NCI-H345 treated with DMSO at 0.1 percent for 48 hours (cell line): ENCODE data around the gene SHANK2.
"Not testable (repeated sequence)": the region's sequence is repeated elsewhere in the genome, so short reads cannot be mapped to it uniquely, and the experiment has no call there.

Source experiments
- DNase-seq: peaks from one replicate; lab custom pipeline; 2025; ENCODE audit not compliant: unreplicated experiment; lab: John Stamatoyannopoulos, UW

Gene SHANK2

GRCh38 chr11:71245601-71246391, 6.6 kb downstream of the SHANK2 start:
- DNase-seq, result no peak

GRCh38 chr11:71244116-71244810, 8.1 kb downstream of the SHANK2 start:
- DNase-seq, result no peak

DNA sequence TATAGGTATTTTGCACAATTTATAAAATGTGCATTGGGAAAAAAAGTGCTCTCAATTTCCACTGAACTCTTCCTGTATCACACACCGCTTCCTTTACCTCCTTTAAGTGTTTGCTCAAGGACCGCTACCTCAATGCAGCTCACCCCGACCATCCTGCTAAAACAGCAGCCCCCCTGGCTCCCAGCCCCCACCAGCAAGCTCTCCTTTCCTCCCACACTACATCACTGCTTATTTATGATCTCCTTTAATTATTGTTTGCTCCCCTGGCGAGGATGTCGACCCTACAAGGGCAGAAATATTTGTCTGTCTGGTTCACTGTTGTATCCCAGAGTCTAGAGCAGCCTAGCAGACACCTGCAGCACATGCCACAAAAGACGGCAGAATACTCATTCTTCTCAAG, 10.0 kb downstream of the SHANK2 start:
- DNase-seq, result no peak

- DNase-seq, result no peak
Measured at GRCh38 chr11:71241721-71242259, 10.6 kb downstream of the SHANK2 start.

- no peak for DNase-seq
Measured at GRCh38 chr11:71240865-71241691, 11.3 kb downstream of the SHANK2 start.

DNA sequence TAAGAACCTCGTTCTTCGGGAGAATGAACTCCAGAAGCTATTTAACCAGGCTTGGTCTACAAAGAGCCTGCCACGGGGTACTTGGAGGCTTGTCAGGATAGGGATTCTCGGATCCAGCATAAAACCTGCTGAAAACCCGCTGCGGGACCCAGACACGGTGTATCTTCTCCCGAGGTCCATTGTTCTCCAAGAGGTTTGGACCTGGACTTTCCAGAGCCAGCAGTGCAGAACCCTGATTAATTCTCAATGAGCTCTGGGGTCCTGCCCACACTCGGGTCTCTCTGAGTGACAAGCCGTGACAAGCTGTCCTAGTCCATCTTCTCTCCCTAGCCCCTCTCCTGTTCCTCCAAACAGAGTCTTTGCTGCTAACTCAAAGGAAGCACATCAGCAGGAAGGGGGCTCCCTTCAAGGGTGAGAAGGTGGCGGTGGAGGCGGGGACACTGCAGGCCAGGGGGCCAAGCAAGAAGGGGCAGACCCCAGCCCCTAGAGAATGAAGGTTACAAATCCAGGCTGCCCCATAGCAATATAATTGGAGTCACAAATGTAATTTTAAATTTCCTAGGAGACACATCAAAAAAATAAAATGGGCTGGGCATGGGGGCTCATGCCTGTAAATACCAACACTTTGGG, 12.2 kb downstream of the SHANK2 start:
- no peak for DNase-seq

DNA sequence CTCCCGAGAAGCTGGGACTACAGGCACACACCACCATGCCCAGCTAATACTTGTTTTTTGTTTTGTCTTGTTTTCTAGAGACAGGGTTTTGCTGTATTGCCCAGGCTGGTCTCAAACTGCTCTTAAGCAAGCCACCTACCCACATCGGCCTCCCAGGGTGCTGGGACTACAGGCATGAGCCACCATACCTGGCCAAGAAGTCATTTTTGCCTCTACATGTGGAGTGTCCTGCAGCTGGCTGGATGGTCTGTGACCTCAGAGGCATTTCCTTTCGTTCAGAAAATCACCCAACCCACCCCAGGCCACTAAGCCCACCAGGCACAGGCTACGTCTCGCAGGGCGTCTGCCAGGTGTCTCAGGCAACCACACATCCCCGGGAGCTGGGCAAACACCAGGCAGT, 12.8 kb downstream of the SHANK2 start:
- no peak for DNase-seq

- no peak for DNase-seq
Measured at GRCh38 chr11:71238941-71239340, 13.4 kb downstream of the SHANK2 start.

GRCh38 chr11:71238285-71238875, 14.0 kb downstream of the SHANK2 start:
- no peak for DNase-seq

DNA sequence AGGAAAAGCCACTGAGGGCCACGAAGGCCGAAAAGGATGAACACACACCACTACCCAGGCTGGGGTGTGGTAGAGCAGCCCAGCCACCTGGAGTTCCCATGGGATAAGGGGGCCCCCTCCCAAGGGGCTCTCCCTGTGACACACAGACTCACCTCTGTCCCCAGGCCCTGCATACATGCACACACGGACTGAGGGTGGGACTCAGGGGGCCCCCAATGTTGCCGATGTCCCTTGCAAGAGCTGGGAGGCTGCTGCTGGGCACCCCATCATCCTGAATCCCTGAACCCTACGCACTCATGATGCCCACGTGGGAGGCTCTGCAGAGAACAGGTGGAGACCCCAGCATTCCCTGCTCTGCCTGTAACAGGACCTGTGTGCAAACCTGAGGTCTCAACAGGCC, 14.5 kb downstream of the SHANK2 start:
- DNase-seq, result no peak

DNA sequence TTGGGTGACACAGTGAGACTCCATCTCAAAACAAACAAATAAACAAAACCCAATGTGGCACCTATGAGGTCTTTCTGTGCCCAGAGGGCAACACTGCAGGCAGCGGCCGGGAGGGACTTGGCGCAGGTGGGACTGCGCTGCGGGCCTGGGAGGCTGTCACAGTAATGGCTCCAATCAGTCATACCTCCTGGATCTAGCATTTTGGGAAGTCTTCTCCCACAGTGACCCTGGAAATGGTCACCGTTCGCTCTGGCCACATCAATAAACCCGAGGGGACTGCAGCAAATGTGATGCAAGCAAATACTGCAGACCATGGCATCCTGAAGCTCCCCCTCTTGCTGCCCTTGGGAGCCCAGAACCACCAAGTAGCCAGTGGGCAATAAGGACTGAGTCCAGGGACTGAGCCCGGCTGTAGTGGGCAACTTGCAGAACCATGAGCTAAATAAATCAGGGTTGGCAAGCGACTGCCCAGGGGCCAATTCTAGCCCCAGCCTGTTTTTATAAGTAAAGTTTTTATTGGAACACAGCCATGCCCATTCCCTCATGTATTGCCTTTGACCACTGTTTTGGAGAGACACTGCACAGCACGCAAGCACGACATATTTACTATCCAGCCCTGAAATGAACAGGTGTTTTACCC, 15.4 kb downstream of the SHANK2 start:
- no peak for DNase-seq

GRCh38 chr11:71235719-71236118, 16.7 kb downstream of the SHANK2 start:
- DNase-seq, result no peak

DNA sequence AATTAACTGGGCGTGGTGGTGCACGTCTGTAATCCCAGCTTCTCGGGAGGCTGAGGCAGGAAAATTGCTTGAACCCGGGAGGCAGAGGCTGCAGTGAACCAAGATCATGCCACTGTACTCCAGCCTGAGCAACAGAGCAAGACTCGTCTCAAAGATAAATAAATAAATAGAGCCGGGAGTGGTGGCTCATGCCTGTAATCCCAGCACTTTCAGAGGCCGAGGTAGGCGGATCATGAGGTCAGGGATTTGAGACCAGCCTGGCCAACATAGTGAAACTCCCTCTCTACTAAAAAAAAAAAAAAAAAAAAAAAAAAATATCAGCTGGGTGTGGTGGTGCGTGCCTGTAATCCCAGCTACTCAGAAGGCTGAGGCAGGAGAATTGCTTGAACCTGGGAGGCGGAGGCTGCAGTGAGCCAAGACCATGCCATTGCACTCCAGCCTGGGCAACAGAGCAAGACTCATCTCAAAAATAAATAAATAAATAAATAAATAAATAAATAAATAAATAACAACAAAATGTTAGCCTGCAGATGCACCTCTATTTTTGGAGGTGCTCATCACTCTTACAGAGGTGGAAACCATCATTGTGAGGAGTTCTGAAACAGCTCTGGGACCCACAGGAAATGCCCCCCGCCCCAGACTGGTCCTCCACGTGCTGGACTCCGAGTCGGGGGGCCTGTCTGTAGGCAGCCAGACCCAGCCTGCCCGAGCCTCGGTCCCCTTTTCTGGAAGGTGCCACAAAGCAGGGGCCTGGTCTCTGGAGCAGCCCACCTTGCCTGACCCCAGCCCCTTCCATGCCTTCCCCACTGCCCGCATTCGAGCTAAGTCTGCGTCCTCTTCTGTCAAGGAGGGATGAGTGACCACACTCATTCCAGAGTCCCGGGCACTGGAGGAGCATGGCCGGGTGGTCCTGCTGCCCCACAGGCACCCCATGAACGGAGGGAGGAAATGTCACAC, 18.2 kb downstream of the SHANK2 start:
- not testable (repeated sequence) for DNase-seq

DNA sequence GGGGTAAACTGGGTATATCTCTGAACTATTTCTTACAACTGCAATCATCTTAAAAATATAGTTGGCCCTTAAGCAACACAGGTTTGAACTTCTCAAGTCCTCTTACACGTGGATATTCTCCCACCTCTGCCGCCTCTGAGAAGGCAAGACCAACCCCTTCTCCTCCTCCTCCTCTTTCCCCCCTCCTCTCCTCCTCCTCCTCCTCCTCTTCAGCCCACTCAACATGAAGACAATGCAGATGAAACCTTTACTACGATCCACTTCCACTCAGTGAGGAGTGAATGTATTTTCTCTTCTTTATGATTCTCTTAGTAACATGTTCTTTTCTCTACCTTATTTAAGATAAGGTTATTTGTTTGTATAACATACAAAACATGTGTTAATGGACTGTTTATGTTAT, 20.0 kb downstream of the SHANK2 start:
- no peak for DNase-seq

DNA sequence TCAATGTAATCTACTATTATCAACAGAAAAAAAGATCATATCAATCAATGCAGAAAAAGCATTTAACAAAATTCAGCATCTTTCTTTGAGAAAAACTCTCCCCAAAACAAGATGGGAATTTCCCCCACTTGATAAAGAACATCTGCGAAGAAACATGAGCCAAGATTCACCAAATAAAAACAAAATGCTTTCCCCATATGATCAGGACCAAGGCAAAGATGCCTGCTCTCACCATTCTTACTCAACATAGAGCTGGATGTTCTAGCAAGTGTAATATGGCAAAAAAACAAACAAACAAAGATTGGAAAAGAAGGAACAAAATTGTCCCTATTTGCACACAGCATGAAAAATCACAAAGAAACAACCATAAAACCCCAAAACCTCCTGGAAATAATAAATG, 23.4 kb downstream of the SHANK2 start:
- DNase-seq, result no peak

- no peak for DNase-seq
Measured at GRCh38 chr11:71227058-71227659, 25.2 kb downstream of the SHANK2 start.

DNA sequence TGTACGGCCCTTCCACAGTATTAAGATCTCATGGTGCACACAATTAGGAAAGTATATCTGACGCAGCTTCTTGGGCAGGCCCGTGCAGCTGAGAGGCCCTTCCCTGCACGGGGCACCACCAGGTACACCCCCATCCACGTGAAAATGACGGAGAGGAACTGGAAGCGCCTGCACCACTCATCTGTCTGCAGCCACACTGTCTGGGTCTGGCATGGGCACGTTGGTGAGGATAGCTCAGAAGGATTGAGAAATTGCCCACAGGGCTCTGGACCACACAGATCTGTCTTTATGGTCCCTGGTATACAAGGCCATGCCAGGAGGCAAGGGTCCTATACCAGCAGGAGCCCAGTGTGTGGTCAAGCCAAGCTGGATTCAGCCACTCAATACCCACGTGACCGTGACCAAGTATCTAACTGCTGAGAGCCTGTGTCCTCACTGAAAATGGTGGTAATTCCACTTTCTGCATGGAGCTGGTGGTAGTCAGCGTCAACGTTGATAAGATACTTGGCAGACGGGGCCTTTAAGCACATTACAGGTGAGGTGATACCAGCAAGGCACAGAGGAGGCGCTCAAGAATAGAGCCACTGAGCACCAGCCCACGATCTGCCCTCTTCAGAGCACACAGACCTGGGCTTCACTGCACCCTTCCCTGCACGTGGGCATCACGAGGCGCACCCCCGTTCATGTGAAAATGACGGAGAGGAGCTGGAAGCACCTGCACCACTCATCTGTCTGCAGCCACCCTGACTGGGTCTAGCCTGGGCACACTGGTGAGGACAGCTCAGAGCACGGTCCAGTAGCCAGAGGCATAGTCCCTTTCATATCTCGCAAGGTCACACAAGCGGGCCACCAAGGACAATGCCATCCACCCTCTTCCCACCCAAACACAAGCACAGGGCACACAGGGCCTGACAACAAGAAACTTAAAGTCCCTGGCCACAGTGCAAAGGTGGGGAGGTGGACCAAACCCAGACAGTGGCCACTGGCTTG, 28.4 kb downstream of the SHANK2 start:
- no peak for DNase-seq

- DNase-seq, result no peak
Measured at GRCh38 chr11:71223081-71223405, 29.3 kb downstream of the SHANK2 start.
